LNCaP clone FGC (cell line): ENCODE data around the gene SMIM1.

Source experiments
- DNase-seq: peaks from one replicate; pipeline ENCODE4 v3.0.0-alpha.2; 2011; ENCODE audit warnings: low read depth
- H3K4me3 ChIP-seq: 2 replicates; pipeline ENCODE4 v1.5.1; 2011; ENCODE audit warnings: mild to moderate bottlenecking, low read depth, low read length, control low read depth
- TF ChIP-seq, protein P1 (sequence below): IDR thresholded peaks from 2 replicates; pipeline ENCODE4 v1.5.1; 2012; ENCODE audit warnings: mild to moderate bottlenecking; ENCODE audit not compliant: control insufficient read depth, insufficient read depth; ENCODE audit errors: extremely low read depth

SMIM1 gene

DNA sequence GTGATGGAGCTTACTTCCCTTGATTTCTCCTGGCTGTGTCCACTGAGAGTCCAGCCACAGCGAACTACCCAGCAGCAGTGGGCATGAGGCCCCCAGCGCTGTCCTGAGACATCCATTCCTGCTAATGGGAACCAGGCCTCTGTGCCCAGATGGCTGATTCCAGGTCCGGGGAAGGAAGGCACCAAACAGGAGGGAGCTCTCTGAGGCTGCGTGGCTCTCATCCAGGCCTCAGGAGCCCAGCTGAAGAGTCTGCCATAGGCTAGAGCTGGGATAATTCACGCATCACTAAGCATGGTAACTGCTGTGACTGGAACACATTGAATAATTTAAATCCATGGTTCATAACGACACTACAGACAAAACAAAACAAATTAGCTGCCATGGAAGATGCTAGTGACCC lies 48.5 kb downstream of the SMIM1 start:
- H3K4me3 ChIP-seq = no peak overlapping the region
- TF ChIP-seq, protein P1, sequence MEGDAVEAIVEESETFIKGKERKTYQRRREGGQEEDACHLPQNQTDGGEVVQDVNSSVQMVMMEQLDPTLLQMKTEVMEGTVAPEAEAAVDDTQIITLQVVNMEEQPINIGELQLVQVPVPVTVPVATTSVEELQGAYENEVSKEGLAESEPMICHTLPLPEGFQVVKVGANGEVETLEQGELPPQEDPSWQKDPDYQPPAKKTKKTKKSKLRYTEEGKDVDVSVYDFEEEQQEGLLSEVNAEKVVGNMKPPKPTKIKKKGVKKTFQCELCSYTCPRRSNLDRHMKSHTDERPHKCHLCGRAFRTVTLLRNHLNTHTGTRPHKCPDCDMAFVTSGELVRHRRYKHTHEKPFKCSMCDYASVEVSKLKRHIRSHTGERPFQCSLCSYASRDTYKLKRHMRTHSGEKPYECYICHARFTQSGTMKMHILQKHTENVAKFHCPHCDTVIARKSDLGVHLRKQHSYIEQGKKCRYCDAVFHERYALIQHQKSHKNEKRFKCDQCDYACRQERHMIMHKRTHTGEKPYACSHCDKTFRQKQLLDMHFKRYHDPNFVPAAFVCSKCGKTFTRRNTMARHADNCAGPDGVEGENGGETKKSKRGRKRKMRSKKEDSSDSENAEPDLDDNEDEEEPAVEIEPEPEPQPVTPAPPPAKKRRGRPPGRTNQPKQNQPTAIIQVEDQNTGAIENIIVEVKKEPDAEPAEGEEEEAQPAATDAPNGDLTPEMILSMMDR = no peak
- no peak for DNase-seq

DNA sequence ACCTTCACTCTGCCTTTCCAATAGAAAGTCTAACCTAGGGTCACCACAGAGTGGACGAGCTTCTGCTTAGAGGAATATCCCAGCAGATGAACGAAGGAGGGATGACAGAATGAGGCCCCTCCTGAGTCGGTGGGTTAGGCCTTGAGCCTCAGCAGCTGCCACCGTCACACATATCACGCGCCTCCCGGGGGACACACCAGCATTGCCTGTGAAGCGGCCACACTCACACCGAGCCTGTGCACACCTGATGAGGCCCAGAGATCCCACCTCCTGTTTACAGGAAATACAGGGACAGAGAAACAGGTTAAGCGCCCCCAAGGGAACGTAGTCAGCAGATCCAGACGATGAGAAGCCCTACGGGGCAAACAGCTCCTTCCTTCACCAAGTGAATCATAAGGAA lies 48.9 kb downstream of the SMIM1 start:
- H3K4me3 ChIP-seq = no peak overlapping the region
- TF ChIP-seq, protein P1 = no peak
- no peak for DNase-seq

DNA sequence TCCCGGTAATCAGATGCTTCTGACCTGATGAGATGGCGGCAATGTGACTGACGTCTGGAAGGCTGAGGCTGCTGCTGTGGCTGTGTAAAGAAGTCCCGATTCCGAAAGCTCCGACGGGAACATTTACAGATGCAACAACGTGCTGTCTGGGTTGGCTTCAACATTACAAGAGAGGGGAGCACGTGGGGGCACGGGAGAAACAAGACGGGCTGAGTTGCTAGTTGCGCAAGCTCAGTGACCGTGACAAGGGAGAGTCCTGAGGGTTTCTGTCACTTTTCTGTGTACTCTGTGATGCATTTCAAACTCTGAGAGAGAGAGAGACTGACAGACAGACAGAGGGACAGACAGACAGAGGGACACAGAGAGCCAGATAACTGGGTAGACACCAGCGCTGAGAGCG lies 49.4 kb downstream of the SMIM1 start:
- TF ChIP-seq, protein P1 = no peak
- no peak overlapping the region for H3K4me3 ChIP-seq
- DNase-seq = no peak

DNA sequence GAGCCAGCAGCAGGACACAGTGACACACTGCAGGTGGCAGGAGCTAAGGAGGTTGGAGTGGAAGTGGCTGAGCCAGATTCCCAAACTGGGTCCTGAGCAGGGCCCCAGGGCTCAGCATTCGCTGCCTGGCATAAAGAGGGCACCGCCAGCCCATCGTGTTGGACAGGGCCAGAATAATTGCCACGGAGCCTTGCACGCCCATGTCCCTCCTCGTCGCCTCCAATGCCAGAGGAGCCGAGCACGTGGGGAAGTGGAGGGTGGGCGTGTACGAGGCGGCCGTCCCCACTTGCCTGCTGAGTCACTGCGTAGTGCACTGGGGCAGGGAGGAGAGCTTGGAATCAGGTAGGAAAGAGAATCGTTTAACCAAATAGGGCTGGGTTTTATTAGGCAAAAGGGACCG lies 49.9 kb downstream of the SMIM1 start:
- TF ChIP-seq, protein P1 = no peak
- H3K4me3 ChIP-seq = no peak overlapping the region
- DNase-seq = no peak

DNA sequence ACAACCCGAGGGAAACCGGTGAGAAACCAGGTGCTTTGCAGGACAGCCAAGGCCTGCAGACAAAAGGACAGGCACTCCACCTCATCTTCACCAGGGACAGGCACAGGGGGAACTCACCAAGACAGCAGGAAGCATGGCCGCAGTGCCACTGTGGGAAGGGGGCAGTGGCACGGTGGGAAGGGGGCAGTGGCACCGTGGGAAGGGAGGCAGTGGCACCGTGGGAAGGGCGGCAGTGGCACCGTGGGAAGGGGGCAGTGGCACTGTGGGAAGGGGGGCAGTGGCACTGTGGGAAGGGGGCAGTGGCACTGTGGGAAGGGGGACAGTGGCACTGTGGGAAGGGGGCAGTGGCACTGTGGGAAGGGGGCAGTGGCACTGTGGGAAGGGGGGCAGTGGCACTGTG lies 52.1 kb downstream of the SMIM1 start:
- H3K4me3 ChIP-seq = no peak overlapping the region
- no peak for DNase-seq
- TF ChIP-seq, protein P1 = no peak

DNA sequence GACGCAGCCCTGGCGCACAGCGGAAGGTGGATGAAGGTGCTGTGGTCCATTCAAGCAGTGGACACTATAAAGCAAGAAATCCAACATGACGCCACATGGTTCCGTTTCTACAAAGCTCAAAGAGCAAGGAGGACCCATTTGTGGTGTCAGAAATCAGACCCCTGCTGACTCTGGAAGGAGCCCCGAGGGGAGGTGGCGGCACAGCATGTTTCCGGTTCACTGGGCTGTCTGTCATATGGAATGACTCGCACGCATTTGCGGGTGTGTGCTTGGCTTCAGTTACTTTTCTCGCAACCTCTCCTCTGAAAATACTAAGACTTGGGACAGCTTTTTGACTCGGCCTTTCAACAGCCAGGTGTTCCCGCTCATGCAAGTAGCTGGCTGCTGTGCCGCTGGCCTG lies 52.8 kb downstream of the SMIM1 start:
- no peak for DNase-seq
- TF ChIP-seq, protein P1 = no peak
- H3K4me3 ChIP-seq = no peak overlapping the region
